Measurements from ENCODE around the gene UQCRC2. TPM values are rescaled to one million over a fixed set of nuclear protein-coding genes. Genes with fewer than 3 reads are reported as not detected.
A peak's percentile ranks its signal among the peaks of the same experiment; 100 is the strongest.

UQCRC2 gene
- total and polyA plus RNA-seq, 10 of the 15 experiments (the other 5 are each of a cell fraction or from before 2014, with no cell fraction given) = 256 to 563 (median 327) TPM

DNA sequence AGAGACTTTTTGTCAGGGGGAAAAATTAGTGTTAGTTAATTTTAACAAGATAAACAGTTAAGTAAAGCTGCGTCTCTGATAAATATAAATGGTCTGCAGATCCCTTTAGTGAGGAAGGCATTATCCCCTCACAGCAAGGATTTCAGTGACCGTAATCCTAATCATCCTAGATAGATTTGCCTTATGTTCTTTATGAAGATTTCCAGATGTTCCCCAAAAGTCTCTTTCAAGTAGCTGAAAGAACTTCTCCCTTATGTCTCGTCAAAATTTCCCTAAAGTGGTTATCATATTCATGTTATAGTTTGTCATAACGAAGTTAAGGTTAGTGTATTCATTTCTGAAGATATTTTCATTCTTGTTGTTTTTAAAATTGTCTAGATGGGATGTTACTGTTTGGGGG is 60.3 kb downstream of the UQCRC2 start:
- no peak for ATAC-seq
- Histone ChIP-seq H3K27ac (ENCODE audit: control insufficient read depth, insufficient read depth) (no peak overlapping the region), H4K20me1 (ENCODE audit: control insufficient read depth, insufficient read depth) (no peaks in the 10 kb centered on the region; the same call in 1 of the 2 replicates), H3K27me3 (replicated peaks in 1 of 2; ENCODE audit: control insufficient read depth in 2 of 2, insufficient read depth in 2 of 2, low read length in 1 of 2) (no peaks in the 10 kb centered on the region), H2AFZ (ENCODE audit: control insufficient read depth, low read depth, low read length) (no peak overlapping the region), H3K4me1 (ENCODE audit: control insufficient read depth, insufficient read depth, low read length) (peaks cover 31% of the 10 kb centered on the region), H3K4me3 (no peak overlapping the region), H3K4me2 (ENCODE audit: control insufficient read depth, insufficient read depth) (peak overlapping the region; percentile 68), H3K9me3 (replicated peaks; ENCODE audit: control insufficient read depth, insufficient read depth, low read length) (no peaks in the 10 kb centered on the region), H3K79me2 (ENCODE audit: control insufficient read depth, insufficient read depth, low read length) (peaks cover 18% of the 10 kb centered on the region), H3K36me3 (ENCODE audit: control insufficient read depth in 2 of 2, insufficient read depth in 2 of 2, low read length in 1 of 2) (no peaks in the 10 kb centered on the region), H3K9ac (ENCODE audit: control insufficient read depth, insufficient read depth, low read length) (no peak overlapping the region)
- intact Hi-C loops (cut with micrococcal nuclease; ENCODE audit: unreplicated experiment) = loop anchor here (5.0 kb wide), 2 partner anchors 39 to 284 kb away; partner anchors contain the start of gene POLR3E
- BruUV-seq (replicated peaks) = no TSS peak
- ChIA-PET POLR2A (interaction anchor here (0.7 to 0.8 kb wide), 2 partner anchors 11 to 36 kb away, joined by 4 read pairs; no protein-coding TSS in a partner anchor), SMC1A (ENCODE audit: uncharacterized antibody, unreplicated experiment) (interaction anchor here (0.8 to 25.5 kb wide), 10 partner anchors 10 to 178 kb away, joined by 3 to 567 read pairs (median 4); no protein-coding TSS in a partner anchor), RAD21 (ENCODE audit: unreplicated experiment) (interaction anchor here (0.6 to 22.7 kb wide), 4 partner anchors 37 to 426 kb away, joined by 3 to 466 read pairs (median 4); no protein-coding TSS in a partner anchor), CTCF (interaction anchor here (0.5 to 1.6 kb wide), 6 partner anchors 13 to 183 kb away, joined by 3 to 6 read pairs (median 4); no protein-coding TSS in a partner anchor)
- in situ Hi-C loops (cut with MboI) = no loop called here
- whole genome bisulfite sequencing (ENCODE audit: insufficient coverage, insufficient replicate concordance, low lambda C conversion rate, missing lambda C conversion rate) = 51% methylated on average over 4 of the region's 4 CpGs
- FAIRE-seq = no peak
- TF ChIP-seq ELK1 (IDR thresholded peaks at IDR 0.05; ENCODE audit: low read depth, low read length) = no peak
- no peak for TF ChIP-seq EGR1 (IDR thresholded peaks at IDR 0.05; ENCODE audit: borderline replicate concordance in 1 of 2, low read depth in 2 of 2, low read length in 2 of 2)
- no peak for TF ChIP-seq HDAC2 (IDR thresholded peaks at IDR 0.05)
- TF ChIP-seq HSF1 (IDR thresholded peaks at IDR 0.05; ENCODE audit: low read depth, low read length) = no peak
- DNase-seq (ENCODE audit: low read depth, low spot score) = no peak
